HepG2 (cell line): ENCODE data around the gene PLXDC2. TPM values are rescaled to one million over a fixed set of nuclear protein-coding genes. Genes with fewer than 3 reads are reported as not detected.

Experiments used
- ARID4A ChIP-seq: sonication (generic); formaldehyde crosslinking; IDR thresholded peaks from 2 replicates; pipeline ENCODE4 v1.5.0; 2020; ENCODE audit warnings: mild to moderate bottlenecking, missing genetic modification reagents, borderline replicate concordance
- CEBPG ChIP-seq: IDR thresholded peaks from 2 replicates; pipeline ENCODE4 v1.6.1; 2016
- CENPT ChIP-seq: sonication (generic); formaldehyde crosslinking; IDR thresholded peaks from 2 replicates; pipeline ENCODE4 v1.8.0; 2022; ENCODE audit warnings: low read depth, mild to moderate bottlenecking, moderate library complexity, missing genetic modification reagents
- CREM ChIP-seq, 2 experiments: sonication (generic) in 1 of 2; formaldehyde crosslinking in 1 of 2; IDR thresholded peaks; 2 replicates each; pipeline versions ENCODE4 v1.4.0 to v1.6.1; 2016 to 2020; ENCODE audit warnings: antibody characterized with exemption in 1 of 2, mild to moderate bottlenecking in 1 of 2, missing genetic modification reagents in 1 of 2
- ETV5 ChIP-seq: IDR thresholded peaks from 2 replicates; pipeline ENCODE4 v1.6.1; 2018; ENCODE audit warnings: missing biosample characterization, missing genetic modification reagents, inconsistent platforms, borderline replicate concordance
- FOXP4 ChIP-seq: sonication (generic); formaldehyde crosslinking; IDR thresholded peaks from 2 replicates; pipeline ENCODE4 v1.4.0; 2020; ENCODE audit warnings: missing genetic modification reagents
- HNRNPL ChIP-seq: fragments of 200-400 bp; formaldehyde crosslinking; IDR thresholded peaks from 2 replicates; pipeline ENCODE4 v1.6.1; 2017; ENCODE audit warnings: mild to moderate bottlenecking, low read depth, low read length
- ISL2 ChIP-seq: sonication (generic); formaldehyde crosslinking; IDR thresholded peaks from 2 replicates; pipeline ENCODE4 v1.5.0; 2020; ENCODE audit warnings: missing genetic modification reagents
- KLF15 ChIP-seq: sonication (generic); formaldehyde crosslinking; IDR thresholded peaks from 2 replicates; pipeline ENCODE4 v1.8.1; 2023; ENCODE audit warnings: borderline replicate concordance, mild to moderate bottlenecking, inconsistent platforms, missing genetic modification reagents, mixed read lengths
- MTERF4 ChIP-seq: sonication (generic); formaldehyde crosslinking; IDR thresholded peaks from 2 replicates; pipeline ENCODE4 v1.8.0; 2023; ENCODE audit warnings: mild to moderate bottlenecking, missing genetic modification reagents
- POGK ChIP-seq: sonication (generic); formaldehyde crosslinking; conservative IDR thresholded peaks from 2 replicates; pipeline ENCODE4 v1.8.0; 2022; ENCODE audit warnings: mild to moderate bottlenecking, moderate library complexity, missing genetic modification reagents
- ZBTB10 ChIP-seq: sonication (generic); formaldehyde crosslinking; IDR thresholded peaks from 2 replicates; pipeline ENCODE4 v1.4.0; 2020; ENCODE audit warnings: missing genetic modification reagents, borderline replicate concordance
- ZNF20 ChIP-seq: sonication (generic); formaldehyde crosslinking; IDR thresholded peaks from 2 replicates; pipeline ENCODE4 v1.4.0; 2020; ENCODE audit warnings: mild to moderate bottlenecking, moderate library complexity, missing genetic modification reagents
- ZNF383 ChIP-seq: sonication (generic); formaldehyde crosslinking; IDR thresholded peaks from 2 replicates; pipeline ENCODE4 v1.4.0; 2020; ENCODE audit warnings: missing genetic modification reagents, mild to moderate bottlenecking, borderline replicate concordance
- ZNF781 ChIP-seq: sonication (generic); formaldehyde crosslinking; IDR thresholded peaks from 2 replicates; pipeline ENCODE4 v1.5.1; 2020; ENCODE audit warnings: borderline replicate concordance, mild to moderate bottlenecking, missing genetic modification reagents; ENCODE audit errors: not compliant biosample characterization
- ZSCAN29 ChIP-seq: sonication (generic); formaldehyde crosslinking; conservative IDR thresholded peaks from 2 replicates; pipeline ENCODE4 v1.4.0; 2020; ENCODE audit warnings: mild to moderate bottlenecking, missing genetic modification reagents
- polyA plus RNA-seq, 8 experiments: library from polyadenylated mRNA; depleted of rRNA in 3 of 8; stranded (reverse) in 7 of 8; unstranded in 1 of 8; fragments of >200 nt; fragmentation: Illumina TruSeq in 4 of 8; extraction: Trizol in 4 of 8; gene quantifications; 2 replicates each; pipeline versions ENCODE4 v1.2.1 to v1.2.3, GENCODE V29; 2011 to 2016; ENCODE audit warnings: low read depth in 4 of 8, missing spikeins in 1 of 8, mixed read lengths in 1 of 8; ENCODE audit not compliant: insufficient read depth in 1 of 8
- total RNA-seq, 5 experiments: library from RNA; depleted of rRNA; stranded (reverse); fragments of >200 nt; fragmentation: Illumina TruSeq; extraction: Trizol; gene quantifications; 2 replicates each; pipeline ENCODE4 v1.2.3, GENCODE V29; 2016; ENCODE audit warnings: low read depth in 1 of 5

The PLXDC2 gene
- total and polyA plus RNA-seq, 2 of the 13 experiments (the other 11 are each of a cell fraction or from before 2014, with no cell fraction given): 2.1 to 2.4 TPM

- TF ChIP-seq POGK (CRISPR knock-in tag) (no peak), CENPT (CRISPR knock-in tag) (no peak), ZNF781 (CRISPR knock-in tag) (no peak), ETV5 (CRISPR knock-in tag) (peak; percentile 52; the same call in 1 of the 2 replicates), ZSCAN29 (CRISPR knock-in tag) (no peak), CREM (IDR thresholded peaks at IDR 0.05) (peak; percentile 31; the same call in 1 of the 2 replicates), CREM (CRISPR knock-in tag; IDR thresholded peaks at IDR 0.05) (no peak), ZNF383 (no peak), HNRNPL (no peak), ARID4A (CRISPR knock-in tag) (no peak), ISL2 (CRISPR knock-in tag) (0 out of 2 replicates have a peak, but pooled peaks have one; percentile 15), ZNF20 (CRISPR knock-in tag) (no peak), MTERF4 (CRISPR knock-in tag) (no peak), FOXP4 (peak; percentile 67), KLF15 (CRISPR knock-in tag) (no peak), CEBPG (CRISPR knock-in tag) (0 out of 2 replicates have a peak, but pooled peaks have one; percentile 10), ZBTB10 (CRISPR knock-in tag) (no peak)
These were observed 102.6 kb downstream of the PLXDC2 start (continued) for GRCh38 chr10:19918794-19919193.
